Activated CD4-positive, alpha-beta T cell treated with anti-CD3 and anti-CD28 coated beads, Interleukin-2, amount 10 ng/mL, durations not matched to agents 24 days and 14 days (primary cell): ENCODE data around the gene RAPH1. TPM values are rescaled to one million over a fixed set of nuclear protein-coding genes. Genes with fewer than 3 reads are reported as not detected.
"Not testable (repeated sequence)": the region's sequence is repeated elsewhere in the genome, so short reads cannot be mapped to it uniquely, and the experiment has no call there.

Experiments used
- DNase-seq: peaks from one replicate; pipeline ENCODE4 v3.0.0; 2022
- H3K27ac Mint-ChIP-seq: one replicate; pipeline ENCODE4 v1.8.0; 2022; ENCODE audit warnings: mild to moderate bottlenecking, mixed read lengths
- H3K27me3 Mint-ChIP-seq: one replicate; pipeline ENCODE4 v1.8.0; 2022; ENCODE audit warnings: mixed read lengths
- H3K36me3 Mint-ChIP-seq: one replicate; pipeline ENCODE4 v1.8.0; 2022; ENCODE audit warnings: low read depth, mild to moderate bottlenecking, mixed read lengths
- H3K4me1 Mint-ChIP-seq: one replicate; pipeline ENCODE4 v1.8.0; 2021; ENCODE audit warnings: mixed read lengths
- H3K4me3 Mint-ChIP-seq: one replicate; pipeline ENCODE4 v1.8.0; 2022; ENCODE audit warnings: mild to moderate bottlenecking, moderate library complexity, mixed read lengths
- H3K9me3 Mint-ChIP-seq: one replicate; pipeline ENCODE4 v1.8.0; 2021; ENCODE audit warnings: mixed read lengths
- intact Hi-C: fragments of 100-400 bp; cut with micrococcal nuclease; formaldehyde crosslinking; loops from one replicate; pipeline ENCODE4 v1.15.1; 2023
- total RNA-seq: library from RNA; stranded (reverse); gene quantifications from 2 replicates; pipeline ENCODE4 v1.2.3, GENCODE V29; 2022

Gene RAPH1
- total RNA-seq, 1 donor from 2014 or later = 6.1 TPM

DNA sequence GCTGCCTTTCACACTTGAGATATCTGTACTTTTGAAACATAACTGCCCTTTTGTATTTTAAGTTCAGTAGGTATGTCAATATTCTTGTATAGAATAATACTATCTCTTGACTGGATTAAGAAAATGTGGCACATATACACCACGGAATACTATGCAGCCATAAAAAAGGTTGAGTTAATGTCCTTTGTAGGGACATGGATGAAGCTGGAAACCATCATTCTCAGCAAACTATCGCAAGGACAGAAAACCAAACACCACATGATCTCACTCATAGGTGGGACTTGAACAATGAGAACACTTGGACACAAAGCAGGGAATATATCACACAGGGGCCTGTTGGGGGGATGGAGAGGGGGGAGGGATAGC, 1.5 kb upstream of the RAPH1 start:
- H3K27ac Mint-ChIP-seq = peak overlapping the region; percentile 46
- intact Hi-C loops = loop anchor here (5.0 kb wide), 2 partner anchors 61 to 266 kb away; no protein-coding TSS in a partner anchor
- DNase-seq = not testable (repeated sequence)
- peaks cover 28% of the 10 kb centered on the region for H3K4me1 Mint-ChIP-seq
- H3K4me3 Mint-ChIP-seq = peak overlapping the region; percentile 39
- H3K27me3 Mint-ChIP-seq = peaks cover 50% of the 10 kb centered on the region
- peaks cover 14% of the 10 kb centered on the region for H3K36me3 Mint-ChIP-seq
- peaks cover 22% of the 10 kb centered on the region for H3K9me3 Mint-ChIP-seq

DNA sequence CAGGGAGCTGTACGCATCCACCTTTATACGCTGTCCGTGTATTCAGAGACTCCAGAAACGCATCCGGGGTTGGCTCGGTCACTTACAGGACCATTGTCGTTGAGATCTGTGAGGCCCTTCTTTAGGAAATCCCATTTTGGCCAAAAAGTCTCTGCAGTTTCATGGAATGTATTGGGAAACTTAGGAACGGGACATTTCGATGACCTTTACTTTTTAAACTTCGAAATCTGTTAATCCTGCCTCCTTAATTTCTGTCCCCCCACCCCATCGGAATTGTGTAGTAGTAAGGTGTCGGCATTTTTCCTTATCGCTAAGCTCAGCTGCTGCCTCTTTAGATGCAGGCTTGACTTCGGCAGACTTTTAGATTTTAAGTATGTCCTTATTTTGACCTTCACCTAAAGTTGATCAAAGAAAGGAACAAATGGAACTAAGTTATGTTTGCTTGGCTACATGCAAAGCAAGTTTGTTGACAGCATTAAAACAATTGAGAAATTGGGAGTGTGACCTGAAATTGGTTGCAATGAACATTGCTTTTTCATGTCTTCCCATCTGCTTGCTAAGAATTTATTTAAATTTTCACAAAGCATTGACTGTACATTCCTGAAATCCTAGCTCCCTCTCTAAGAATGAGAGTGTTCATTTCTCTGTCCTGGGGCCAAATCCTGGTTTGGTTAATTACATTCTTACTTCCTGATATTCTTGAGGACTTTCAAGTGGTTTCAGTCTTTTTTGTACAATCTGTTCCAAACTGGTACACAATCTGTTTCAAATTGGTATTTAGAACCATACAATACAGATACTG, 884 bp upstream of the RAPH1 start:
- Mint-ChIP-seq H3K27ac (peak overlapping the region; percentile 91), H3K27me3 (peaks cover 55% of the 10 kb centered on the region), H3K9me3 (peaks cover 22% of the 10 kb centered on the region), H3K4me3 (peak overlapping the region; percentile 87), H3K36me3 (peaks cover 16% of the 10 kb centered on the region), H3K4me1 (peaks cover 28% of the 10 kb centered on the region)
- intact Hi-C loops = loop anchor here (1.0 to 5.0 kb wide), 4 partner anchors 43 to 266 kb away; partner anchors contain the start of gene CD28
- DNase-seq = no peak

DNA sequence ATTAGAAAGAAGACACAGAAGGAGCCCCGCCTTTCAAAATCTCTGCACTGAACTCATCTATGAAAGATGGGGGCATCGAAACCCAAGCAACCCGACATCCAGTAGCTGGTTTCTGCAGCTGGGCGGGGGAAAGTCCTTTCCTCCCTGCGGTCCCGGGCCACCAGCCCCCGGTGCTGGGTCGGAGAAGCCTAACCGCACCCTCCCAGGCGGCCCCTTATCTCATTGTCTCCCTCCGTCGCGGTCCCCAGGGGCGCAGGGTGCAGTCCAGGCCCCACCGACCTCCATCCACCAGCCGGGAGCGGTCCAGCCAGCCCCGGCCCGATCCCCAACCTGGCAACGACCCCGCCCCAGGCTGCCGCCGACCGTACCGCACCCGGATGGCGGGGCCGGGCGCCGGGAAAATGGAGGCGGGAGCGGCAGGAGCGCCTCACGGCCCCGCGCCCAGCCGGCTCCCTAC, 452 bp downstream of the RAPH1 start:
- peaks cover 60% of the 10 kb centered on the region for H3K27me3 Mint-ChIP-seq
- intact Hi-C loops = loop anchor here (1.0 to 5.0 kb wide), 5 partner anchors 42 to 268 kb away; partner anchors contain the start of gene CD28
- H3K27ac Mint-ChIP-seq = peak overlapping the region; percentile 41
- peaks cover 22% of the 10 kb centered on the region for H3K9me3 Mint-ChIP-seq
- peaks cover 28% of the 10 kb centered on the region for H3K4me1 Mint-ChIP-seq
- H3K4me3 Mint-ChIP-seq = peak overlapping the region; percentile 80
- H3K36me3 Mint-ChIP-seq = peaks cover 18% of the 10 kb centered on the region
- peak; percentile 80 for DNase-seq

DNA sequence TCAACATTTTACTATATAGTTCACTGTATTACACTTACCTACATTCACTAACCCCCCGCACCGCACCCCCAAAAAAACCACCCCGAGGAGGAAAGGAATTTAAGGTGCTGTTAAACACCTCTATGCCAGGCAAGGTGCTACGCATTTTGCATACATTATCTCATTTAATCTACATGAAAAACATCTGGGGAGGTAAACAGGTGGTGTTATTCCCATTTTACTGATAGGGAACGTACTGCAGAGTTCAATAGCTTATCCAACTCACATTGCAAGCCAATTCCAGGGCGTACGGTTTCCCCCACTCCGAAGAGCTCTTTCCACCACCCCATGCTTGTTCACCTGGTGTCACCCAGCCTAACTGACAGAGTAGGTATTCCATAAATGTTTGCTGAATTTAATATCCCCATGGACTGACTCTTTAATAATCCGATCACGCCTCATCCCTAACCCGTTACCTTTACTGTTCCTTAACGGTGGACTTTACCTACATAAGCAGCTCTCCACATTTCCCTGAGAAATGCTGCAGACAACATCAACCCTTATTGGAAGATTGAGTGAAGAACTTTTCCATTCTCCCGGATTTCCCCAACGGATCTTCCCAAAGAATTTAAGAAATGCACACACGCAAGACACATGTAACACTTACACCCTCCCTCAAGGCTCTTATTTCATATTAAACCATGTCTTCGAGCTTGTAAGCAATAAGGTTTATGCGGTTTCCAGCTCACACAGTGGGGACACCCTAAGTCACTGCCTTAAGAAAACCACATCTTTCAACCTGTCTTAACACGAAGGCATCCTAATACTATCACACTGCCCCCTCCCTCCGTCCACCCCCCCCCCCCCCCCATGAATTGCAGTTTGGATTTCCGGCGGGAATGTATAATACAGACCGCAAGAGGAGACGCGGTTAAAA, 1.2 kb downstream of the RAPH1 start:
- DNase-seq = peak; percentile 68
- peaks cover 58% of the 10 kb centered on the region for H3K27me3 Mint-ChIP-seq
- H3K9me3 Mint-ChIP-seq = peaks cover 21% of the 10 kb centered on the region
- peak overlapping the region; percentile 80 for H3K4me3 Mint-ChIP-seq
- H3K4me1 Mint-ChIP-seq = peaks cover 28% of the 10 kb centered on the region
- peaks cover 16% of the 10 kb centered on the region for H3K36me3 Mint-ChIP-seq
- intact Hi-C loops = loop anchor here (2.0 to 5.0 kb wide), 2 partner anchors 42 to 173 kb away; partner anchors contain the start of gene CD28
- H3K27ac Mint-ChIP-seq = no peak overlapping the region

DNA sequence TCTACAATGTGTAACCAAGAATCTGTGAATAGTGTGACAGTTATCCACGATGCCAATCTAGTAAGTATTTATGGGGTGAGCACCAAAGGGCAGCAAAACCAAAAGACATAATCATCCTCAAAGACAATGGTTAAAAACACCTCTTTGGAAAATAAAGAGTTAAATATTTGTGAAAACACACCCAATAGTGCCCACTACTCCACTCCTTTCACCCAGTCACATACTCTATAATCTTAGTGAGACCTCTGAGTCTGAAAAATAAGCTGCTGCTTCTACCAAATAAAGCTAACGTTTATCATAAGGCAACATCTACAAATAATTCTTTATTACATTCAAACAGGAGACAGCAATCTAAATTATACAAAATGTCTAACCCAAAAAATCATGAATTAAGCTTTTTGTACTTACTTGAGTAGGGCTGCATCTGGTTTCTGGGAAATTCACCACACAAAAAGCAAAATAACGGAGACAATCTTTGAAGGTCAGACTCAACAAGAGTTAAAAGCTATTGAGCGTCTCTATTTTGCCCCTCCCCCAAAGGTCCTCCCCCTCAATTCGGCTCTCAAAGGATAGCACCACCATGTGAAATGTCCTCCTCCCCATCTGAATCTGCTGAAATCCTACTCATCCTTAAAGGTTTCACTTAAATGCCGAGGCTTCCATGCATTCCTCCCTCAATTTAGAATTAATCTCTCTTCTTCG, 2.0 kb downstream of the RAPH1 start:
- Mint-ChIP-seq H3K4me1 (peaks cover 28% of the 10 kb centered on the region), H3K4me3 (peak overlapping the region; percentile 80), H3K27ac (no peak overlapping the region), H3K9me3 (peaks cover 13% of the 10 kb centered on the region), H3K27me3 (peaks cover 53% of the 10 kb centered on the region), H3K36me3 (peaks cover 10% of the 10 kb centered on the region)
- no peak for DNase-seq
- intact Hi-C loops = loop anchor here (5.0 kb wide), 1 partner anchor 41 kb away; no protein-coding TSS in a partner anchor

DNA sequence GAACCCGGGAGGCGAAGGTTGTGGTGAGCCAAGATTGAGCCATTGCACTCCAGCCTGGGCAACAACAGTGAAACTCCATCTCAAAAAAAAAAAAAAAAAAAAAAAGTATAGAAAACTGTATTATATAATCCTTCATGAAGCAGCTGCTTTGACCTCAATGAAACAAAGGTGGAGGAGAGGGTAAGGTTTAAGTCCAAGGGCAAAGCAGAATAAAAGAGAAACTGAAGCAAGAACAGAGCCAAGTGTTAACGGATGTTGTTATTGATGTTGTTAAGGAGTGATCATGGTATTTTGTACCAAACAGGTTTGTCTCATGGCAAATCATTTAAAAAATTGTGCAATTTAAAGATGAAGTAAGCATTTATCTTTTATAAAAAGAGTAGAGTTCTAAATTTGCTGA, 7.4 kb downstream of the RAPH1 start:
- Mint-ChIP-seq H3K4me1 (peaks cover 2% of the 10 kb centered on the region), H3K27ac (no peak overlapping the region), H3K36me3 (peaks cover 4% of the 10 kb centered on the region), H3K4me3 (no peak overlapping the region), H3K27me3 (peaks cover 22% of the 10 kb centered on the region), H3K9me3 (no peaks in the 10 kb centered on the region)
- no peak for DNase-seq
- intact Hi-C loops = no loop called here

DNA sequence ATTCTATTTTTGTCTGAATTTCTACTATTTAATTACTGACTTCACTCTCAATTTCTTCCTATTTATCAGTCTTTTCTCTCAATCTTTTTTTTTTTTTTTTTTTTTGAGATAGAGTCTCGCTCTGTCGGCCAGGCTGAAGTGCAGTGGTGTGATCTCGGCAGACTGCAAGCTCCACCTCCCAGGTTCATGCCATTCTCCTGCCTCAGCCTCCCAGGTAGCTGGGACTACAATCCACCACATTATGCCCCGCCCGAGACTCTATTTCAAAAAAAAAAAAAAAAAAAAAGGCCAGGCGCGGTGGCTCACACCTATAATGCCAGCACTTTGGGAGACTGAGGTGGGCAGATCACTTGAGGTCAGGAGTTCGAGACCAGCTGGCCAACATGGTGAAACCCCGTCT, 21.8 kb downstream of the RAPH1 start:
- DNase-seq = peak; percentile 16
- H3K27me3 Mint-ChIP-seq, H3K4me1 Mint-ChIP-seq, H3K36me3 Mint-ChIP-seq, H3K4me3 Mint-ChIP-seq, intact Hi-C loops, H3K27ac Mint-ChIP-seq, H3K9me3 Mint-ChIP-seq: not testable (repeated sequence)

DNA sequence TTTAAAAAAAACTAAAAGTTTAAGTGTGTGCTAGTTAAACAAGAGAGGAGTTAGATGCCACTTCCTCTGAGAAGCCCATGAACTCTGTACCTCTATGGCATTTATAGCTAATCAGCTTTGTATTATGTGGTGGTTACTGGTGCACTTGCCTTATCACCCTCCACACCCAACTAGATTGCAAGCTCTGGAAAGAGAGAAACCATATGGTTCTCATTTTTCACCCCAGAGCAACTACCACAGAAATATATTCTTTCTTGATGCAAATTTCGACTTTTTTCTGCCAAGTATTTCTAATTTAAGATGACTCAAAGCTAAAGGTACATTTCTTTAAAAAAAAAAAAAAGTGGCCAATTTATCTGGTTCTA, 24.2 kb downstream of the RAPH1 start:
- intact Hi-C loops = no loop called here
- H3K4me3 Mint-ChIP-seq = no peak overlapping the region
- H3K36me3 Mint-ChIP-seq = no peaks in the 10 kb centered on the region
- peaks cover 11% of the 10 kb centered on the region for H3K9me3 Mint-ChIP-seq
- no peak for DNase-seq
- no peak overlapping the region for H3K27ac Mint-ChIP-seq
- H3K4me1 Mint-ChIP-seq = no peaks in the 10 kb centered on the region
- H3K27me3 Mint-ChIP-seq = peaks cover 6% of the 10 kb centered on the region

DNA sequence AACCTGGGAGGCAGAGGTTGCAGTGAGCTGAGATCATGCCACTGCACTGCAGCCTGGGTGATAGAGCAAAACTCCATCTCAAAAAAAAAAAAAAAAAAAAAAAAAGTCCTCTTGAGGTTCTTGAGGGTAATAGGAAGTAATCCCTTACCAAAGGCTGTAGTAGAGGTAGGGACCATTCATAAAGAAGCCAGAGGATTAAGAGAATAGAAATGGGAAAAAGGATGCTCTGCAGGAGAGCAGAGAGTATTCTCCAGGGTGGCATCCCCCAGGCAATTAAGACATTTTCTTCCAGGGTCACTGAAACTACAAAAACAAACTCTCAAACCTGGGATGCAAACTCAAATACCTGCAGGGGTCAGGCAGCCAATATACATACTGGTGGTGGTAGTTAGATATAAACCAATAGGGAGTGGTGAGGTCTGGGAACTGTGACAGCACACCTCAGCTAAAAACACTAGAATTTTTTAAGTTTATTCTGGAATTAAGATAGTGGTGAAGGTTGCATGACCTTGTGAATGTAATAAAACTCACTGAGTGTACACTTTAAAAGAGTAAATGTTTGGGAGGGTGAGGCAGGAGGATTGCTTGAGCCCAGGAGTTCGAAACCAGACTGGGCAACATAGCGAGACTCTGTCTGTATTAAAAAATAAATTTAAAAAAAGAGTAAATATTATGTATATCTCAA, 24.7 kb downstream of the RAPH1 start:
- Mint-ChIP-seq H3K36me3 (no peaks in the 10 kb centered on the region), H3K4me1 (no peaks in the 10 kb centered on the region), H3K9me3 (peaks cover 10% of the 10 kb centered on the region), H3K4me3 (no peak overlapping the region), H3K27ac (no peak overlapping the region), H3K27me3 (peaks cover 5% of the 10 kb centered on the region)
- intact Hi-C loops = no loop called here
- DNase-seq = peak; percentile 18

DNA sequence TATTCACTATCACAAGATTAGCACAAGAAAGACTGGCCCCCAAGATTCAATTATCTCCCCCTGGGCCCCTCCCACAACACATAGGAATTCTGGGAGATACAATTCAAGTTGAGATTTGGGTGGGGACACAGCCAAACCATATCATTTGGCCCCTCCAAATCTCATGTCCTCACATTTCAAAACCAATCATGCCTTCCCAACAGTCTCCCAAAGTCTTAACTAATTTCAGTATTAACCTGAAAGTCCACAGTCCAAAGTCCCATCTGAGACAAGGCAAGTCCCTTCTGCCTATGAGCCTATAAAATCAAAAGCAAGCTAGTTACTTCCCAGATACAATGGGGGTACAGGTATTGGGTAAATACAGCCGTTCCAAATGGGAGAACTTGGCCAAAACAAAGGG, 31.6 kb downstream of the RAPH1 start:
- H3K4me3 Mint-ChIP-seq, H3K4me1 Mint-ChIP-seq, intact Hi-C loops, H3K27ac Mint-ChIP-seq, H3K36me3 Mint-ChIP-seq, DNase-seq, H3K27me3 Mint-ChIP-seq: not testable (repeated sequence)
- H3K9me3 Mint-ChIP-seq = peaks cover 11% of the 10 kb centered on the region

DNA sequence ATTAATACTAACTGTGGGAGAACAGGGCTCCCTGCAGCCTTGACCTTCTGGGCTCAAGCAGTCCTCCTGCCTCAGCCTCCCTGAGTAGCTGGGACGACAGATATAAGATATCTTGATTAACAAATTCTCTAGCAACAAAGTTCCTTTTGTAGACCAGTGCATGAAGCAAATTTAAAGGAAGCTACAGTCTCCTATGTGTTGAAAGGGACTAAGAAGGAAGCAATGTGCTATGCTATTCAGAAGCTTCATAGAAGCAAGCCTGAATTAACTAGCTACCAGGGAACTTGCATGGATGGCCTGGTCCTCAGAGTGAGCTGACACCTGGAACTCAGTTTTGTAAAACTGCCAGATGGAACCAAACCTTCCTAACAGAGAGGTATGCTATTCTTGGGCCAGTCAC, 33.2 kb downstream of the RAPH1 start:
- Mint-ChIP-seq H3K9me3 (peaks cover 7% of the 10 kb centered on the region), H3K4me1 (peaks cover 8% of the 10 kb centered on the region), H3K27me3 (no peaks in the 10 kb centered on the region), H3K36me3 (peaks cover 5% of the 10 kb centered on the region), H3K4me3 (no peak overlapping the region), H3K27ac (no peak overlapping the region)
- intact Hi-C loops = no loop called here
- no peak for DNase-seq

DNA sequence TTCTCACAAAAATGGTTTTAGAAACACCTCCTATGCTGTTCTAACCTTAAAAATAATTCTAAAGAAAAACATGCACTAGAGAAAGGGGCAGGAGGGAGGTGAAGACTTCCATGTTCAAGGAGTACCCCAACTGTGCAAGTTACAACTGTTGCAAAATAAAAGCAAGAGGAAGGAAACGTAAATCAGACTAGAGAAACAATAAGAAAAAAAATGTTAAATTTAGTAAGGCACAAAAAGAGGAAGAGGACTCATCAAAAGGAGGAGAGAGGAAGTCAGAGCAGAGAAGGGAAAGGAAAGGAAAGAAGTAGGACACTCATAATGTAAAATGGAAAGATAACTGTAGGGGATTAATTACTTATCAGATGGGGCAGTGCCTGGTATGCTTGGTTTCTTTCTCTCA, 34.1 kb downstream of the RAPH1 start:
- H3K27me3 Mint-ChIP-seq = no peaks in the 10 kb centered on the region
- DNase-seq = no peak
- peaks cover 7% of the 10 kb centered on the region for H3K9me3 Mint-ChIP-seq
- no peak overlapping the region for H3K27ac Mint-ChIP-seq
- H3K4me1 Mint-ChIP-seq = peaks cover 8% of the 10 kb centered on the region
- intact Hi-C loops = no loop called here
- H3K36me3 Mint-ChIP-seq = peaks cover 5% of the 10 kb centered on the region
- no peak overlapping the region for H3K4me3 Mint-ChIP-seq

DNA sequence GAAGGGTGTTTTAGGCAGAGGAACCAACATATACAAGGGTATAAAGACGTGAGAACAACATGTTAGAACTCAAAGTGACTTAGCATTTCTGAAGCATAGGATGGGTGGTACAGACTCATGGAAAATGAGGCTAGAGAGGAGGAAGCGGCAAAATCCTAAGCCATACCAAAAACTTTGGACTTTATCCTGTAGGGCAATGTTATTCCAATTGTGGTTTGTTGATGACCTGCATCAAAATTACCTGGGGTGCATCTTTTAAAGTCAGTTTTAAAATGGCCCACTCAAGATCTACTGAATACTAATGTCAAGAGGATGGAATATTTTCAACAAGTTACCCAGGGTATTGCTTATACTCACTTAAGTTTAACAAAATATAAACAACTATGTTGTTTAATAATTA, 34.8 kb downstream of the RAPH1 start:
- intact Hi-C loops = no loop called here
- Mint-ChIP-seq H3K4me1 (peaks cover 8% of the 10 kb centered on the region), H3K27ac (no peak overlapping the region), H3K36me3 (peaks cover 5% of the 10 kb centered on the region), H3K9me3 (peaks cover 7% of the 10 kb centered on the region), H3K4me3 (no peak overlapping the region), H3K27me3 (no peaks in the 10 kb centered on the region)
- DNase-seq = peak; percentile 22
